Testis (tissue), 3 donors: Measurements from ENCODE around the gene DHRS4. TPM values are rescaled to one million over a fixed set of nuclear protein-coding genes. Genes with fewer than 3 reads are reported as not detected.
"Not testable (repeated sequence)": the region's sequence is repeated elsewhere in the genome, so short reads cannot be mapped to it uniquely, and the experiment has no call there.

Source experiments
- DNase-seq: peaks from one replicate; pipeline ENCODE4 v3.0.0-alpha.2; 2019
- H3K27ac ChIP-seq, 2 donors: fragments of 200-600 bp; sonication (generic); one replicate each; pipeline ENCODE4 v1.5.1; 2019
- H3K27me3 ChIP-seq: fragments of 200-600 bp; sonication (generic); one replicate; pipeline ENCODE4 v1.5.1; 2019
- H3K36me3 ChIP-seq: fragments of 200-600 bp; sonication (generic); one replicate; pipeline ENCODE4 v1.5.1; 2017; ENCODE audit warnings: low read depth; ENCODE audit errors: missing control alignments
- H3K4me1 ChIP-seq: fragments of 200-600 bp; sonication (generic); one replicate; pipeline ENCODE4 v1.5.1; 2019
- H3K4me3 ChIP-seq, 2 donors: fragments of 200-600 bp; sonication (generic); one replicate each; pipeline ENCODE4 v1.5.1; 2017 to 2019
- H3K9me3 ChIP-seq: fragments of 200-600 bp; sonication (generic); one replicate; pipeline ENCODE4 v1.5.1; 2017
- CTCF ChIP-seq, 3 experiments: fragments of 450-650 bp in 2 of 3; fragments of 200-600 bp in 1 of 3; sonication (generic) in 1 of 3; IDR thresholded peaks; one replicate each; pipeline ENCODE4 v1.5.1; 2016 to 2019; ENCODE audit warnings: antibody characterized with exemption in 3 of 3, mild to moderate bottlenecking in 2 of 3, moderate library complexity in 1 of 3
- WGBS, 2 donors: methylation state at CpG; one replicate each; pipeline ENCODE4 v1.1.5; 2018; 5-methylcytosine and 5-hydroxymethylcytosine counted together
- intact Hi-C: fragments of 100-400 bp; cut with DNase I; formaldehyde crosslinking; loops from one replicate; pipeline ENCODE4 v1.15.1; 2023; ENCODE audit warnings: low total_unique reads
- polyA plus RNA-seq: library from polyadenylated mRNA; stranded (reverse); fragments of 350-450 nt; fragmentation: Illumina TruSeq; extraction: RNeasy Lipid Tissue Mini Kit (QIAGEN cat#74804); gene quantifications from one replicate; pipeline ENCODE4 v1.2.3, GENCODE V29; 2014; ENCODE audit warnings: low read depth, low replicate concordance; ENCODE audit not compliant: insufficient read depth
- total RNA-seq, 2 donors: library from RNA; depleted of rRNA; stranded (reverse); fragments of >200 nt; gene quantifications; one replicate each; pipeline ENCODE4 v1.2.3, GENCODE V29; 2016

Gene DHRS4
- total and polyA plus RNA-seq, 3 donors from 2014 or later, result 26.0 to 41.8 (median 33.6) TPM

DNA sequence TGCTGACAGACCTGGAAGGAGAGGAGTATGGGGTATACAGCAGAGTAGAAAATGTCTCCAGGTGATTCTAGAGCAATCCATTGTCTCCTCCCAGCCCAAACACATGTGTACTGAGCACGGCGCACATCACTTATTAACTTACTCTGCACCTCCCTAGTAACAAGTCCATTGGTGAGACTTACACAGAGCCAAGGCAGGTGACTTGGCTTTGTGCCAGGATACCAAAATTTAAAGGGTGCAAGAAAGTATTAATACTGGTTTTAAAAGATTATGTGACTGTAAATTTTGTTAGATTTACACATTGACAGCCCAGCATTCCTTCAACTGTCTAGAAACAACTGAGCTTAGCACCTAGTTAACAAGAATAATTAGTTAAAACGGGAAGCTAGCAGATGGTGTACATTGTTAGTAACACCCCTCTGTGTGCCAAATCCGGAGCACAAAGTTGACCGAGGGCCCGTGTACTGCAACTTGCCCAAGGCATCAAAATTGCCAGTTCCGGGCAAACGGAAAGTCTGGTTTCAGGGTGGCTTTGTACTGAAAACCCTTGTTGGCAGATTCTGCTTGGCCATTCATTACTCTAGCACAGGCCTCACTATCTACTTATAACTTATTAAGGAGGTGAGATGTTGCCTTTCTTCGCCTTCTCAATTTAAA lies 4.5 kb downstream of the DHRS4 start:
- DNase-seq, H3K4me3 ChIP-seq, H3K27me3 ChIP-seq, H3K9me3 ChIP-seq, H3K27ac ChIP-seq, H3K4me1 ChIP-seq, intact Hi-C loops, H3K36me3 ChIP-seq: not testable (repeated sequence)
- 91 to 93% methylated on average over 9 of the region's 9 CpGs for WGBS, 2 donors

- H3K4me1 ChIP-seq, H3K27me3 ChIP-seq, H3K4me3 ChIP-seq, DNase-seq, intact Hi-C loops, H3K9me3 ChIP-seq, H3K36me3 ChIP-seq, H3K27ac ChIP-seq: not testable (repeated sequence)
Measured at GRCh38 chr14:23960899-23961298, 7.3 kb downstream of the DHRS4 start.

DNA sequence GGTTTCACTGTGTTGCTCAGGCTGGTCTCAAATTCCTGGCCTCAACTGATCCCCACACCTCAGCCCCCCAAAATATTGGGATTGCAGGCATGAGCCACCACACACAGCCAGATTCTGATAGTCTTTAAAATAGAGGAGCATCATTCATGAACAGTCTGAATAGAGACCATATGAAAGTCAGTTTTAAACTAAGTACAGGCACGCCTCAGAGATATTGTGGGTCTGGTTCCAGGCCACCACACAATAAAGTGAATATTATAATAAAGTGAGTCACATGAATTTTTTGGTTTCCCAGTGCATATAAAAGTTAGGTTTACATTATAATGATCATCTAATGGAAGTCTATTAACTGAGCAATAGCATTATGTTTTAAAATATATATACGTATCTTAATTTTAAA lies 8.1 kb downstream of the DHRS4 start:
- H3K9me3 ChIP-seq, H3K27me3 ChIP-seq, DNase-seq, intact Hi-C loops, H3K4me3 ChIP-seq, H3K4me1 ChIP-seq, H3K27ac ChIP-seq, H3K36me3 ChIP-seq: not testable (repeated sequence)
- 0% methylated on average over 1 of the region's 2 CpGs; no CpG with 5 or more reads in 1 of the 2 donors for WGBS, 2 donors

- H3K36me3 ChIP-seq, H3K27me3 ChIP-seq, DNase-seq, H3K27ac ChIP-seq, H3K4me3 ChIP-seq, H3K4me1 ChIP-seq, intact Hi-C loops, H3K9me3 ChIP-seq: not testable (repeated sequence)
- no CpG with 5 or more reads among the region's 9 CpGs for WGBS, 2 donors
Measured at GRCh38 chr14:23969130-23969480, 15.5 kb downstream of the DHRS4 start.

GRCh38 chr14:23969481-23970282 lies 16.1 kb downstream of the DHRS4 start:
- H3K36me3 ChIP-seq, H3K9me3 ChIP-seq, intact Hi-C loops, H3K4me1 ChIP-seq, H3K27me3 ChIP-seq: not testable (repeated sequence)
- Histone ChIP-seq H3K4me3 (peak overlapping the region; percentile 25 to 51), H3K27ac (peak overlapping the region in 1 of 2 donors; percentile 59)
- peak; percentile 76 for DNase-seq
- 23% methylated on average over 17 of the region's 61 CpGs; no CpG with 5 or more reads in 1 of the 2 donors for WGBS, 2 donors

GRCh38 chr14:23970283-23970659 lies 16.7 kb downstream of the DHRS4 start:
- H3K36me3 ChIP-seq, H3K27me3 ChIP-seq, H3K9me3 ChIP-seq, intact Hi-C loops, H3K4me1 ChIP-seq, H3K27ac ChIP-seq, DNase-seq: not testable (repeated sequence)
- 78% methylated on average over 15 of the region's 15 CpGs; no CpG with 5 or more reads in 1 of the 2 donors for WGBS, 2 donors
- peak overlapping the region in 1 of 2 donors; percentile 51 for H3K4me3 ChIP-seq

- intact Hi-C loops, H3K9me3 ChIP-seq, H3K27ac ChIP-seq, H3K4me1 ChIP-seq, H3K4me3 ChIP-seq, H3K36me3 ChIP-seq, H3K27me3 ChIP-seq, DNase-seq: not testable (repeated sequence)
- 85 to 100% methylated on average over 1 to 8 of the region's 8 CpGs for WGBS, 2 donors
Measured at GRCh38 chr14:23973178-23973577, 19.6 kb downstream of the DHRS4 start.

- intact Hi-C loops, DNase-seq, H3K4me3 ChIP-seq: not testable (repeated sequence)
Measured at GRCh38 chr14:23974041-23974440, 20.5 kb downstream of the DHRS4 start.

GRCh38 chr14:23977208-23977607 lies 23.6 kb downstream of the DHRS4 start:
- H3K4me1 ChIP-seq, H3K36me3 ChIP-seq, DNase-seq, H3K27me3 ChIP-seq, H3K4me3 ChIP-seq, intact Hi-C loops, H3K9me3 ChIP-seq, H3K27ac ChIP-seq: not testable (repeated sequence)
- WGBS, 2 donors, result 76 to 82% methylated on average over 2 of the region's 2 CpGs
- peak in 1 of 3 experiments; percentile 37 for TF ChIP-seq CTCF (IDR thresholded peaks at IDR 0.05)

More at GRCh38 chr14:23974041-23974440, 20.5 kb downstream of the DHRS4 start:
- not testable (repeated sequence) for H3K36me3 ChIP-seq, H3K27me3 ChIP-seq, H3K9me3 ChIP-seq, H3K27ac ChIP-seq, H3K4me1 ChIP-seq

DNA sequence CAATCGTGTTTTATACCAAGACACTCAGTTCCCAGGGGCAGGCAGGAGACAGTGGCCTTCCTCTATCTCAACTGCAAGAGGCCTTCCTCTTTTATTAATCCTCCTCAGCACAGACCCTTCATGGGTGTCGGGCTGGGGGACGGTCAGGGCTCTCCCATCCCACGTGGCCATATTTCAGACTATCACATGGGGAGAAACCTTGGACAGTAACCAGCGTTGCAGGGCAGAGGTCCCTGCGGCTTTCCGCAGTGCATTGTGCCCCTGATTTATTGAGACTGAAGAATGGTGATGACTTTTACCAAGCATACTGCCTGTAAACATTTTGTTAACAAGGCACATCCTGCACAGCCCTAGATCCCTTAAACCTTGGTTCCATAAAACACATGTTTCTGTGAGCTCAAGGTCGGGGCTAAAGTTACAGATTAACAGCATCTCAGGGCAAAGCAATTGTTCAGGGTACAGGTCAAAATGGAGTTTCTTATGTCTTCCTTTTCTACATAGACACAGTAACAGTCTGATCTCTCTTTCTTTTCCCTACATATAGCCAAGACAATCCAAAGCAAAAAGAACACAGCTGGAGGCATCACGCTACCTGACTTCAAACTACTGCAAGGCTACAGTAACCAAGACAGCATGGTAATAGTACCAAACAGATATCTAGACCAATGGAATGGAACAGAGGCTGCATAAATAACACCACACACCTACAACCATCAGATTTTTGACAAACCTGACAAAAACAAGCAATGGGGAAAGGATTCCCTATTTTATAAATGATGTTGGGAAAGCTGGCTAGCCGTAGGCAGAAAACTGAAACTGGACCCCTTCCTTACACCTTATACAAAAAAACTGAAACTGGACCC lies 28.6 kb downstream of the DHRS4 start:
- H3K4me3 ChIP-seq, H3K27ac ChIP-seq, intact Hi-C loops, H3K9me3 ChIP-seq, DNase-seq, H3K36me3 ChIP-seq, H3K27me3 ChIP-seq, H3K4me1 ChIP-seq: not testable (repeated sequence)
- 74 to 78% methylated on average over 5 to 10 of the region's 10 CpGs for WGBS, 2 donors
